ENCODE measurements around the gene KRT75. TPM values are rescaled to one million over a fixed set of nuclear protein-coding genes. Genes with fewer than 3 reads are reported as not detected.

The KRT75 gene
- total and polyA plus RNA-seq, 2 of the 13 experiments (the other 11 are each of a cell fraction or from before 2014, with no cell fraction given), result not detected

DNA sequence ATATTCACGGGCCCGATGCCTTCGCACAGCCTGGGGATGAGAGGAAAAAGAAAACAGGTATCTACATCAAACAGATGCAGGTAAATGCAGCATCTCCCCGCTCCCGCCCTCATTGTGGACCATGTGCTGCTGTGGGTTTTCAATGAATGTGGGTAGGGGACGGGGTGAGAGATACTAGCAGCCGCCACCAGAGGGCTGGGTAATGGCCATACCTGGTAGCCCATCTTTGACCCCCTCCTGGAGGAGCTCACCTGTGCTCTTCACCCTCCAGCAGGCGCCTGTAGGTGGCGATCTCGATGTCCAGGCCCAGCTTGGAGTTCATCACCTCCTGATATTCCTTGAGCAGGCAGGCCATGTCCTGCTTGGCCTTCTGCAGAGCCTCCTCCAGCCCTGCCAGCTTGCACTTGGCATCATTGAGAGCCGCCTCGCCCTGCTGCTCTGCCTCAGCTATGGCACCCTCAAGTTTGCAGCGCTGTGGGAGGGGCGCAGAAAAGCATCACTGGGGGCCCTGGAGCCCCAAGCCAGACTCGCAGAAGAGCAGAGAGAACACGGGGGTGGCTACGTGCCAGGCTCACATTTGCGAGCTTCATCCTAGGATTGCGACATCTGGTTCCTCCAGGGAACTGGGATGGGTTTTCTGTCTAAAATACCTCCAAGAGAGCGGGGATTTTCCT is 38.3 kb downstream of the KRT75 start:
- intact Hi-C loops (cut with micrococcal nuclease; ENCODE audit: unreplicated experiment), result no loop called here
- H3K4me2 ChIP-seq (ENCODE audit: low read depth, low read length), result no peak overlapping the region
- 45% methylated on average over 15 of the region's 20 CpGs for WGBS (ENCODE audit: low lambda C conversion rate)
- in situ Hi-C loops (cut with HindIII; ENCODE audit: extremely low pct_ligation_motif_present, low pct_unique_long_range_greater_than_20kb), result loop anchor here (25.0 kb wide), 1 partner anchor 591 kb away; no protein-coding TSS in a partner anchor
- no peak overlapping the region for H3K27ac ChIP-seq (ENCODE audit: extremely low read length, insufficient read depth, low read length)
- DNase-seq (ENCODE audit: low spot score) (peak; percentile 33), FAIRE-seq (no peak), ATAC-seq (peak; percentile 80)
- no peak overlapping the region for H3K9ac ChIP-seq (ENCODE audit: insufficient read depth, low read depth, low read length)
- H3K4me3 ChIP-seq (replicated peaks in 1 of 3; ENCODE audit: insufficient read depth in 1 of 3, low read depth in 2 of 3, low read length in 3 of 3), result no peak overlapping the region
- no peaks in the 10 kb centered on the region for H4K20me1 ChIP-seq (ENCODE audit: insufficient read depth, low read length)
- no TSS peak for BruUV-seq (replicated peaks)
- no peaks in the 10 kb centered on the region for H3K79me2 ChIP-seq (ENCODE audit: insufficient read depth, low read length)
- no peak overlapping the region for H2AFZ ChIP-seq (ENCODE audit: low read length)
- peaks cover 0 to 5% of the 10 kb centered on the region in 2 experiments; a peak in 1 of 5 replicates for H3K27me3 ChIP-seq (ENCODE audit: control insufficient read depth in 1 of 2, insufficient read depth in 2 of 2, low read length in 2 of 2)
- no peaks in the 10 kb centered on the region for H3K36me3 ChIP-seq (replicated peaks in 1 of 2; ENCODE audit: control insufficient read depth in 1 of 2, insufficient read depth in 2 of 2, low read length in 2 of 2)
- no peaks in the 10 kb centered on the region for H3K4me1 ChIP-seq (ENCODE audit: insufficient read depth, low read length)
- H3K9me3 ChIP-seq (ENCODE audit: low read length), result no peaks in the 10 kb centered on the region
- ChIA-PET POLR2A (no interaction called here), CTCF (ENCODE audit: low intra/inter-chr PET ratio, low total read pairs) (interaction anchor here (0.7 kb wide), 1 partner anchor 483 kb away, joined by 3 read pairs; no protein-coding TSS in a partner anchor)
- TF ChIP-seq POLR2AphosphoS5 (IDR thresholded peaks at IDR 0.05; ENCODE audit: low read depth, low read length) (no peak), ZEB1 (IDR thresholded peaks at IDR 0.05; ENCODE audit: insufficient replicate concordance, low read depth) (peak; percentile 64), ZNF460 (CRISPR knock-in tag; IDR thresholded peaks at IDR 0.05; ENCODE audit: borderline replicate concordance) (no peak), CREB1 (IDR thresholded peaks at IDR 0.05) (no peak), CREB1 (CRISPR knock-in tag; IDR thresholded peaks at IDR 0.05) (no peak), CEBPB (IDR thresholded peaks at IDR 0.05; ENCODE audit: borderline replicate concordance, low read depth, low read length) (peak; percentile 43; the same call in 1 of the 2 replicates)
- TF ChIP-seq, protein P1, sequence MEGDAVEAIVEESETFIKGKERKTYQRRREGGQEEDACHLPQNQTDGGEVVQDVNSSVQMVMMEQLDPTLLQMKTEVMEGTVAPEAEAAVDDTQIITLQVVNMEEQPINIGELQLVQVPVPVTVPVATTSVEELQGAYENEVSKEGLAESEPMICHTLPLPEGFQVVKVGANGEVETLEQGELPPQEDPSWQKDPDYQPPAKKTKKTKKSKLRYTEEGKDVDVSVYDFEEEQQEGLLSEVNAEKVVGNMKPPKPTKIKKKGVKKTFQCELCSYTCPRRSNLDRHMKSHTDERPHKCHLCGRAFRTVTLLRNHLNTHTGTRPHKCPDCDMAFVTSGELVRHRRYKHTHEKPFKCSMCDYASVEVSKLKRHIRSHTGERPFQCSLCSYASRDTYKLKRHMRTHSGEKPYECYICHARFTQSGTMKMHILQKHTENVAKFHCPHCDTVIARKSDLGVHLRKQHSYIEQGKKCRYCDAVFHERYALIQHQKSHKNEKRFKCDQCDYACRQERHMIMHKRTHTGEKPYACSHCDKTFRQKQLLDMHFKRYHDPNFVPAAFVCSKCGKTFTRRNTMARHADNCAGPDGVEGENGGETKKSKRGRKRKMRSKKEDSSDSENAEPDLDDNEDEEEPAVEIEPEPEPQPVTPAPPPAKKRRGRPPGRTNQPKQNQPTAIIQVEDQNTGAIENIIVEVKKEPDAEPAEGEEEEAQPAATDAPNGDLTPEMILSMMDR (CRISPR knock-in tag; IDR thresholded peaks at IDR 0.05), result peak; percentile 49
